Astrocyte (in vitro differentiated cells and primary cell): ENCODE data around the gene FUT2. TPM values are rescaled to one million over a fixed set of nuclear protein-coding genes. Genes with fewer than 3 reads are reported as not detected.
A peak's percentile ranks its signal among the peaks of the same experiment; 100 is the strongest.

ENCODE experiments used
- DNase-seq: peaks from one replicate; pipeline ENCODE4 v3.0.0-alpha.2; 2010; ENCODE audit warnings: low read depth
- FAIRE-seq: peaks from 2 replicates; lab custom pipeline; 2011; peaks lifted over from hg19 to GRCh38; lab: Jason Lieb, UNC
- H2AFZ ChIP-seq: 2 replicates; pipeline ENCODE4 v1.6.0; 2012; ENCODE audit warnings: low read depth, low read length, inconsistent platforms
- H3K27ac ChIP-seq: 2 replicates; pipeline ENCODE4 v1.5.1; 2011; ENCODE audit warnings: low read depth, low read length, inconsistent platforms
- H3K27me3 ChIP-seq: 2 replicates; pipeline ENCODE4 v1.6.0; 2011; ENCODE audit warnings: low read length, inconsistent platforms; ENCODE audit not compliant: insufficient read depth
- H3K36me3 ChIP-seq: 2 replicates; pipeline ENCODE4 v1.5.1; 2011; ENCODE audit warnings: low read length, inconsistent platforms; ENCODE audit not compliant: insufficient read depth
- H3K4me1 ChIP-seq: 2 replicates; pipeline ENCODE4 v1.5.1; 2011; ENCODE audit warnings: low read length, inconsistent platforms; ENCODE audit not compliant: insufficient read depth
- H3K4me2 ChIP-seq: 2 replicates; pipeline ENCODE4 v1.6.0; 2012; ENCODE audit warnings: low read length, inconsistent platforms
- H3K4me3 ChIP-seq: 2 replicates; pipeline ENCODE4 v1.5.1; 2011; ENCODE audit warnings: low read depth, mild to moderate bottlenecking, low read length, inconsistent platforms; ENCODE audit not compliant: insufficient read depth
- H3K79me2 ChIP-seq: 2 replicates; pipeline ENCODE4 v1.6.0; 2012; ENCODE audit warnings: mild to moderate bottlenecking, low read length, inconsistent platforms; ENCODE audit not compliant: insufficient read depth
- H3K9ac ChIP-seq: 2 replicates; pipeline ENCODE4 v1.6.0; 2012; ENCODE audit warnings: mild to moderate bottlenecking, low read length, inconsistent platforms
- H3K9me3 ChIP-seq: 2 replicates; pipeline ENCODE4 v1.5.1; 2012; ENCODE audit warnings: low read depth, mild to moderate bottlenecking, low read length, inconsistent platforms; ENCODE audit not compliant: insufficient read depth
- H4K20me1 ChIP-seq: 2 replicates; pipeline ENCODE4 v1.6.0; 2012; ENCODE audit warnings: low read length, inconsistent platforms; ENCODE audit not compliant: insufficient read depth
- H3K27ac Mint-ChIP-seq: one replicate; pipeline ENCODE4 v1.8.0; 2021; ENCODE audit warnings: mild to moderate bottlenecking, mixed read lengths; ENCODE audit not compliant: unreplicated experiment
- H3K27me3 Mint-ChIP-seq: one replicate; pipeline ENCODE4 v1.8.0; 2021; ENCODE audit warnings: low read depth, mixed read lengths; ENCODE audit not compliant: unreplicated experiment
- H3K36me3 Mint-ChIP-seq: one replicate; pipeline ENCODE4 v1.8.0; 2021; ENCODE audit warnings: low read depth, mixed read lengths; ENCODE audit not compliant: unreplicated experiment
- H3K4me1 Mint-ChIP-seq: one replicate; pipeline ENCODE4 v1.8.0; 2021; ENCODE audit warnings: low read depth, mixed read lengths; ENCODE audit not compliant: unreplicated experiment
- H3K4me3 Mint-ChIP-seq: one replicate; pipeline ENCODE4 v1.8.0; 2021; ENCODE audit warnings: mild to moderate bottlenecking, moderate library complexity, mixed read lengths; ENCODE audit not compliant: unreplicated experiment
- H3K9me3 Mint-ChIP-seq: one replicate; pipeline ENCODE4 v1.8.0; 2021; ENCODE audit warnings: mild to moderate bottlenecking, mixed read lengths; ENCODE audit not compliant: unreplicated experiment
- CTCF ChIP-seq: IDR thresholded peaks from 2 replicates; pipeline ENCODE4 v1.5.1; 2011; ENCODE audit warnings: low read depth, mild to moderate bottlenecking, inconsistent platforms, low read length, moderate library complexity; ENCODE audit not compliant: insufficient read depth
- EZH2 ChIP-seq: IDR thresholded peaks from 2 replicates; pipeline ENCODE4 v1.6.1; 2012; ENCODE audit warnings: mild to moderate bottlenecking, low read length, inconsistent platforms; ENCODE audit not compliant: insufficient read depth
- total RNA-seq: library from RNA; stranded (reverse); gene quantifications from 2 replicates; pipeline ENCODE4 v1.2.1, GENCODE V29; 2021

FUT2 gene
- total RNA-seq, 1 donor from 2014 or later, result not detected

- peak; percentile 57 for TF ChIP-seq EZH2
- no peak for TF ChIP-seq CTCF
- peaks cover 7% of the 10 kb centered on the region for H3K36me3 Mint-ChIP-seq
- Histone ChIP-seq H3K27ac (no peak overlapping the region), H3K4me2 (peak overlapping the region; percentile 68), H3K79me2 (no peaks in the 10 kb centered on the region), H4K20me1 (no peaks in the 10 kb centered on the region), H3K4me3 (peak overlapping the region; percentile 9), H3K9ac (peak overlapping the region; percentile 18), H3K4me1 (peaks cover 12% of the 10 kb centered on the region), H2AFZ (peak overlapping the region; percentile 13), H3K36me3 (no peaks in the 10 kb centered on the region), H3K9me3 (no peaks in the 10 kb centered on the region), H3K27me3 (no peaks in the 10 kb centered on the region)
- peaks cover 28% of the 10 kb centered on the region for H3K27me3 Mint-ChIP-seq
- H3K4me3 Mint-ChIP-seq, result no peak overlapping the region
- H3K9me3 Mint-ChIP-seq, result no peaks in the 10 kb centered on the region
- peaks cover 1% of the 10 kb centered on the region for H3K4me1 Mint-ChIP-seq
- DNase-seq (no peak), FAIRE-seq (no peak)
- H3K27ac Mint-ChIP-seq, result no peak overlapping the region
These were observed 711 bp downstream of the FUT2 start for GRCh38 chr19:48696353-48697010.

- Histone ChIP-seq H3K4me1 (peaks cover 12% of the 10 kb centered on the region), H3K27ac (no peak overlapping the region), H3K36me3 (no peaks in the 10 kb centered on the region), H3K79me2 (no peaks in the 10 kb centered on the region), H3K9me3 (no peaks in the 10 kb centered on the region), H4K20me1 (no peaks in the 10 kb centered on the region), H3K4me3 (no peak overlapping the region), H2AFZ (peak overlapping the region; percentile 5), H3K9ac (peak overlapping the region; percentile 18), H3K27me3 (no peaks in the 10 kb centered on the region), H3K4me2 (peak overlapping the region; percentile 17)
- peaks cover 1% of the 10 kb centered on the region for H3K4me1 Mint-ChIP-seq
- H3K9me3 Mint-ChIP-seq, result no peaks in the 10 kb centered on the region
- DNase-seq (peak; percentile 63), FAIRE-seq (no peak)
- TF ChIP-seq CTCF, result no peak
- no peak for TF ChIP-seq EZH2
- peaks cover 12% of the 10 kb centered on the region for H3K36me3 Mint-ChIP-seq
- peaks cover 26% of the 10 kb centered on the region for H3K27me3 Mint-ChIP-seq
- no peak overlapping the region for H3K27ac Mint-ChIP-seq
- no peak overlapping the region for H3K4me3 Mint-ChIP-seq
These were observed 2.3 kb downstream of the FUT2 start for GRCh38 chr19:48698046-48698445.

- FAIRE-seq, result no peak
These were observed 6.9 kb downstream of the FUT2 start for GRCh38 chr19:48702701-48703100.

More at GRCh38 chr19:48702701-48703100, 6.9 kb downstream of the FUT2 start:
- Mint-ChIP-seq H3K36me3 (peaks cover 17% of the 10 kb centered on the region), H3K4me3 (no peak overlapping the region), H3K27me3 (peaks cover 2% of the 10 kb centered on the region), H3K27ac (no peak overlapping the region), H3K4me1 (peaks cover 1% of the 10 kb centered on the region), H3K9me3 (no peaks in the 10 kb centered on the region)
- H3K9ac ChIP-seq, result no peak overlapping the region
- H3K79me2 ChIP-seq, result no peaks in the 10 kb centered on the region
- no peaks in the 10 kb centered on the region for H3K36me3 ChIP-seq
- no peak overlapping the region for H2AFZ ChIP-seq
- DNase-seq, result no peak
- H3K9me3 ChIP-seq, result no peaks in the 10 kb centered on the region
- peaks cover 9% of the 10 kb centered on the region for H3K4me1 ChIP-seq
- no peak overlapping the region for H3K4me2 ChIP-seq
- no peaks in the 10 kb centered on the region for H3K27me3 ChIP-seq
- H3K27ac ChIP-seq, result no peak overlapping the region
- H4K20me1 ChIP-seq, result no peaks in the 10 kb centered on the region
- no peak overlapping the region for H3K4me3 ChIP-seq
- no peak for TF ChIP-seq EZH2
- TF ChIP-seq CTCF, result no peak
